Dermis lymphatic vessel endothelial cell (primary cell): ENCODE results near the gene CLEC1B. TPM values are rescaled to one million over a fixed set of nuclear protein-coding genes. Genes with fewer than 3 reads are reported as not detected.

Source experiments
- total RNA-seq: library from RNA; depleted of rRNA; stranded (reverse); fragments of >200 nt; gene quantifications from 2 replicates; pipeline ENCODE4 v1.2.1, GENCODE V29; 2014

CLEC1B gene
- total RNA-seq: not detected in 2 replicates

GRCh38 chr12:9999016-9999415 lies at the start of gene CLEC1B:
Gene CLEC1B (minus strand): TSS chr12:9999121. CDS start chr12:9999100, 21 bp downstream.

GRCh38 chr12:10030446-10030845 lies 31.5 kb upstream of the CLEC1B start, which contains the start of gene CLEC9A:
Gene CLEC9A (plus strand): TSS chr12:10030682. CDS start chr12:10052688, 22,006 bp downstream.

GRCh38 chr12:9971181-9971580 lies 27.7 kb downstream of the CLEC1B start, which contains the start of gene CLEC12A:
Gene CLEC12A (plus strand): TSS chr12:9971409. CDS start chr12:9971597, 188 bp downstream.

Other genes with a start within 250 kb of the CLEC1B start
- gene CD69, start 238.2 kb downstream of the CLEC1B start, total RNA-seq: 0.09 and 0.11 TPM in 2 replicates
- 0.09 TPM in 1 of 2 replicates, not detected in the other for gene KLRF1, start 171.6 kb downstream of the CLEC1B start, total RNA-seq
- 45.6 and 83.1 TPM in 2 replicates for gene CLEC2B, start 129.8 kb downstream of the CLEC1B start, total RNA-seq
- gene KLRF2, start 117.6 kb downstream of the CLEC1B start, total RNA-seq: not detected in 2 replicates
- not detected in 2 replicates for gene CLEC2A, start 66.8 kb downstream of the CLEC1B start, total RNA-seq
- gene CLEC12A, start 27.7 kb downstream of the CLEC1B start, total RNA-seq: not detected in 2 replicates
- gene CLEC12B, start 11.5 kb upstream of the CLEC1B start, total RNA-seq: not detected in 2 replicates
- not detected in 2 replicates for gene CLEC9A, start 31.6 kb upstream of the CLEC1B start, total RNA-seq
- gene CLEC1A, start 99.9 kb upstream of the CLEC1B start, total RNA-seq: 14.4 and 15.8 TPM in 2 replicates
- gene CLEC7A, start 131.1 kb upstream of the CLEC1B start, total RNA-seq: 0.33 and 0.43 TPM in 2 replicates
- gene OLR1, start 173.0 kb upstream of the CLEC1B start, total RNA-seq: under 0.01 TPM in 1 of 2 replicates, not detected in the other
- not detected in 2 replicates for gene TMEM52B, start 179.9 kb upstream of the CLEC1B start, total RNA-seq
- gene GABARAPL1, start 213.8 kb upstream of the CLEC1B start, total RNA-seq: 126 and 215 TPM in 2 replicates